Ectodermal cell (in vitro differentiated cells): ENCODE results near the gene PRLR. TPM values are rescaled to one million over a fixed set of nuclear protein-coding genes. Genes with fewer than 3 reads are reported as not detected.

Experiments used
- H3K27ac ChIP-seq: 2 replicates; pipeline ENCODE4 v1.7.0; 2013; ENCODE audit warnings: mild to moderate bottlenecking, low read depth, low read length; ENCODE audit not compliant: insufficient read depth, poor library complexity, severe bottlenecking
- H3K27me3 ChIP-seq: 2 replicates; pipeline ENCODE4 v1.7.0; 2013; ENCODE audit warnings: mild to moderate bottlenecking, low read length; ENCODE audit not compliant: insufficient read depth, control insufficient read depth, poor library complexity, severe bottlenecking
- H3K36me3 ChIP-seq: one replicate; pipeline ENCODE4 v1.7.0; 2013; ENCODE audit warnings: low read length; ENCODE audit not compliant: control insufficient read depth, insufficient read depth
- H3K4me1 ChIP-seq: one replicate; pipeline ENCODE4 v1.7.0; 2013; ENCODE audit warnings: low read length; ENCODE audit not compliant: control insufficient read depth, insufficient read depth
- H3K4me3 ChIP-seq: 2 replicates; pipeline ENCODE4 v1.7.0; 2013; ENCODE audit warnings: low read depth, low read length, control low read depth; ENCODE audit not compliant: insufficient read depth
- H3K9me3 ChIP-seq: 2 replicates; pipeline ENCODE4 v1.7.0; 2013; ENCODE audit warnings: mild to moderate bottlenecking, low read length, moderate library complexity; ENCODE audit not compliant: control insufficient read depth
- WGBS, 2 experiments: methylation state at CpG; one replicate each; pipeline ENCODE4 v1.1.7; 2013; ENCODE audit warnings: missing lambda C conversion rate in 2 of 2; 5-methylcytosine and 5-hydroxymethylcytosine counted together
- polyA plus RNA-seq, 4 experiments: library from polyadenylated mRNA; stranded (reverse); fragments of 50-300 nt; gene quantifications; one replicate each; pipeline ENCODE4 v1.2.3, GENCODE V29; 2013

PRLR gene
- polyA plus RNA-seq (2013, experiment 1 of 4): 0.76 TPM
- polyA plus RNA-seq (2013, experiment 2 of 4): 0.39 TPM
- polyA plus RNA-seq (2013, experiment 3 of 4): 0.59 TPM
- 0.73 TPM for polyA plus RNA-seq (2013, experiment 4 of 4)

DNA sequence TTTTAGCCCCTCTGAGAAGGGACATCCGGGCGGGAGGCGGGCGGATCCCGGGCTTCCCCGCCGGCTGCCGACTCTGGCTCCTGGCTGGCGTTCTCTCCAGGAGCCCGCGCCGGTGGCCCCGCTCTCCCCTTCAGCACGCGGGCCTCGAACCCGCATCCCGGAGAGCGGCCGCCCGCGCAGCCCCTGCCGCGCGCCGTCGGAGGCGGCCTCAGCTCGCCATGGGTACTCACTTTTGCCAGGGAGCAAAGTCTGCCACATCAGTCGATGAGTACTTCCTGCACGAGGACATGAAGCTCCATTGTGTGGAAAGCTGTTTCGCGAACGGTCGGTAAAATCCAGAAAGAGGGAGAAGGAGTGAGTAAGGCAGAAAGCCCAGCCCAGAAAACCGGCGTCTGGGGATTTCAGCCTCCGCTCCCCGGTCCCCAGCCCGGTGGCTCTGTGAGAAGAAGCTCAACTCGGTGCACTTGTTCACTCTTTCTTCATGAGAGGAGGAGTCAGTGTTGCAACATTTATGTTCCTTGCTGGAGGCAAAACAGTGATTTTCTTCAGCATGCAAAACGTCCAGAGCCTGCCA, at the start of gene PRLR:
TSS of gene PRLR (minus strand) at position 450 of the 574 bp plus-strand sequence. CDS start 140,867 bp downstream, outside the sequence.
- no peak within 1 kb of the TSS for H3K27ac ChIP-seq
- H3K27me3 ChIP-seq: peaks cover 22% of the 10 kb centered on the region
- peak within 1 kb of the TSS; percentile 40 for H3K4me3 ChIP-seq
- WGBS, 2 experiments: 3% methylated on average over 42 of the region's 42 CpGs
- H3K9me3 ChIP-seq: no peaks in the 10 kb centered on the region
- H3K36me3 ChIP-seq: no peaks in the 10 kb centered on the region
- H3K4me1 ChIP-seq: peaks cover 3% of the 10 kb centered on the region

DNA sequence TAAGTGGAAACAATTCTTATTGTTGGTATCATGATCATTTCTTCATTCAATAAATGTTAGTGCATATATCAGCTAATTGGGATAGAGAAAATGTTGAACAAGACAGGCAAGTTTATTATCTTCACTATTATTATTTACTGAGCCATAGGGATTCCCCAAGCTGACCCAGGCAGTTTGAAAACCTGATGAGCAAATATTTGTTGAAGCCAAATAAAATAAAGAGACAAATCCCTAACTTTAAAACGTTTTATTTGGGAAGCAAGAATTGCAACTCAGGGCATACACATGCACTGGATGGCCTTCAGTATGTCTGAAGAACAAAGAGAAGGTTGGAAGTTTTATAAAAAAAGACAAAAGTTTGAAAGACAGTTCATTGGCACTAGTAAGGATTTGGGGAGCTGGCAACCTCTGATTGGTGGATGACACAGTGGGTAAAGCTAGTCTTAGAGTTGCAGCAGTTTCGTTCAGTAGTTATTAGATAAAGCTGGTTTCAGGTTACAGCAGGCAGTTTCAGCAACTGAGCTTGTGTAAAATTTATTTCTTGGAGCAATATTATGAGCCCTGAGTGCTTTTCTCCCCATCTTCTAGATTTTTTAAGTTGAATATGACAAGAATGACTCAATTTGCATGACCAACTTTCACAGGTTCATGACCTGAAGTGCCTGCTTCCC, 44.7 kb upstream of the PRLR start:
- Histone ChIP-seq H3K36me3 (no peaks in the 10 kb centered on the region), H3K4me1 (no peaks in the 10 kb centered on the region), H3K4me3 (no peak overlapping the region), H3K27me3 (no peaks in the 10 kb centered on the region), H3K27ac (no peak overlapping the region), H3K9me3 (no peaks in the 10 kb centered on the region)
- WGBS, 2 experiments: 76 to 88% methylated on average over 2 of the region's 2 CpGs

DNA sequence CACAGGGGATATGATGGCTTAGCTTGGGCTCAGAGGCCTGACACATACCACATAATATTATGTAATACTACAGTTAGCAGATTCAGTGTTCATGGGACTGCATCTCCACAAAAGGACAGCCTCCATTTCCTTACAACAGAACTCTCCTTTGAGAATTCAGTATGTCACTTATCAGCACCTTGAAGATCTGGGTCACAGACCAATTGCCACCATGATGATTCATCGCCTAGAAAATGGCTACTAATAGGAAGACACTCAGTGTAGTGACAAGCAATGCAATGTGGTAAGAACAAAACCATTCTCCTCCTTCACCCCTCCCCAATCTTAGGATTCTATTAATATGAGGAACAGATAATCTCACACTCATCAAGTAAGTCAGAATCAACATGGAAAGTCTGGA, 38.7 kb upstream of the PRLR start:
- Histone ChIP-seq H3K27me3 (no peaks in the 10 kb centered on the region), H3K4me3 (no peak overlapping the region), H3K36me3 (no peaks in the 10 kb centered on the region), H3K27ac (no peak overlapping the region), H3K9me3 (no peaks in the 10 kb centered on the region), H3K4me1 (no peaks in the 10 kb centered on the region)
- WGBS, 2 experiments: 100% methylated on average over 1 of the region's 1 CpG

DNA sequence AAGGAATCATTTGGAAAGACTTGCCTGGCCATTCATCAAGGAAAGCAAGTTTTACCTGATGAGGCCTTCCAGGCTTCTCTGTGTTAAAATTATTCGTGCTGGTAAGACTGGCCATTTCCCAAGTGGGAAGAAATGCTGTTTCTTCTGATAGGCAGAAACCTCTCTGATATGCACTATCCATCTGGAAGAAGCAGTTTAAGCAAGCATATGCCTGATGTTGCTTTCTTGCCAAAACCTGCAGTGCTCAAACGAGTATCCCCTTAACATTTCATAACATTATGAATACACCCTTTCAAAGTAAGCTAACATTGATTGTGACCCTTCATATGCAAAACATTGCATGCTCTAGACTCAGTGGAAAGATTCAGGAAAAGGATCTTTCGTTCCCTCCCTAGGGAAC, 36.0 kb upstream of the PRLR start:
- H3K36me3 ChIP-seq: no peaks in the 10 kb centered on the region
- H3K9me3 ChIP-seq: no peaks in the 10 kb centered on the region
- 70 to 82% methylated on average over 3 of the region's 3 CpGs for WGBS, 2 experiments
- H3K4me3 ChIP-seq: no peak overlapping the region
- no peaks in the 10 kb centered on the region for H3K27me3 ChIP-seq
- H3K4me1 ChIP-seq: no peaks in the 10 kb centered on the region
- H3K27ac ChIP-seq: no peak overlapping the region

DNA sequence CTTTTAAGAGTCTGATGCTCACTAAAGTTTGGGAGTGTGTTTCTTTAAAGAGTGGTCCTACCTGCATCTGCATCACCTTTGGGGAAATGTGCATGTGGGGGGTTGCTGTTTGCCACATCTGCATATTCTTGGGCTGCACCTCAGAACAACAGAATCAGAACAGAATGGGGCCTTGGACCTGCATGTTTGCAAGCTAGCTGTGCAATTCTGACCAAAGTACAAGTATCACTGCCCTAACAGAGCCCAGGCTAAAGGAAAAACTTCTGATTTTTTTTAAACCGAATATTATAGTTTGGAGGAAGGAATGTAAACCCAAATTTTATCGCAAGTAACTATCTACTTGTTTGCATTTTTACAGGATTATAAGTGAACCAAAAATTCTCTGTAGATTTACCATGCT, 34.2 kb upstream of the PRLR start:
- Histone ChIP-seq H3K36me3 (no peaks in the 10 kb centered on the region), H3K4me1 (no peaks in the 10 kb centered on the region), H3K4me3 (no peak overlapping the region), H3K27ac (no peak overlapping the region), H3K9me3 (no peaks in the 10 kb centered on the region), H3K27me3 (no peaks in the 10 kb centered on the region)
- WGBS, 2 experiments: 91% methylated on average over 2 of the region's 2 CpGs; no CpG with 5 or more reads in 1 of the 2 experiments

DNA sequence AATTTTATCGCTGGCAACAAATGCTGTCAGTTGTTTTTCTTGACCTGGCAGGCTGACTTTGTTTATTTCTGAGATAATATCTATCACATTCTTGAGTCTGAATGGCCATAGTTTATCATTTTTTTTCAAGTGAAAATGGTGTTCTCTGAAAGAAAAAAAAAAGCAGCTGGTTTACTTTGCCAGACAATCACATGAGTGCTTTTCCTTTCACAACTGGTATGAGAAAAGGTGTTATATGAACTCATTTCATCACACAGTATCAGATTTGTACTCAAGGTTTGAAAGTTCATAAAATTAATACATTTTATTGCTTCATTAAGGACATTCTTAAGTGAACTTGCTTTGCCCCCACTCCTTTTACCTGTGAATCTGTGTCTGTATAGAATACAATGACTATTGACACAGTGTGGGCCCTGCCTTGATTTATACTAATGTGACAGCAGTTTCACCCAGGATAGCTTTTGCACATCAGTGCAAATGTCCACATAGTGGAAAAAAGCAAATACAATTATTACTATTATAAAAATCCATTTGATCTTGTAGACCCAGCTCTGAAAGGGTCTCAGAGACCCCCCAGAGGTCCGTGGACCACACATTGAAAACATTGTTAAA, 33.1 kb upstream of the PRLR start:
- H3K4me1 ChIP-seq: no peaks in the 10 kb centered on the region
- no peak overlapping the region for H3K27ac ChIP-seq
- 93 to 95% methylated on average over 2 of the region's 2 CpGs for WGBS, 2 experiments
- no peak overlapping the region for H3K4me3 ChIP-seq
- H3K27me3 ChIP-seq: no peaks in the 10 kb centered on the region
- H3K9me3 ChIP-seq: no peaks in the 10 kb centered on the region
- H3K36me3 ChIP-seq: no peaks in the 10 kb centered on the region

DNA sequence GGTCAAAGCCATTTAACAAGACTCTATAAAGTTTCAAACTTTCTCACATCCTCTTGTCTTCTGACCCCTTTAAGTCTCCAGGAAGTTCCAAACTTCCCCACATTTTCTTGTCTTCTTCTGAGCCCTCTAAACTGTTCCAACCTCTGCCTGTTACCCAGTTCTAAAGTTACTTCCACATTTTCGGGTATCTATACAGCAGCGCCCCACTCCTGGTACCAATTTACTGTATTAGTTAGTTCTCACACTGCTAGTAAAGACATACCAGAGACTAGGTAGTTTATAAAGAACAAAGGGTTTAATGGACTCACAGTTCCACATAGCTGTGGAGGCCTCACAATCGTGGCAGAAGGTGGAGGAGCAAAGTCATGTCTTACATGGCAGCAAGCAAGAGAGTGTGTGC, 23.3 kb upstream of the PRLR start:
- H3K27me3 ChIP-seq: no peaks in the 10 kb centered on the region
- H3K27ac ChIP-seq: no peak overlapping the region
- H3K36me3 ChIP-seq: no peaks in the 10 kb centered on the region
- H3K9me3 ChIP-seq: peaks cover 2% of the 10 kb centered on the region
- peaks cover 5% of the 10 kb centered on the region for H3K4me1 ChIP-seq
- H3K4me3 ChIP-seq: no peak overlapping the region
- 92 to 96% methylated on average over 3 of the region's 3 CpGs for WGBS, 2 experiments

DNA sequence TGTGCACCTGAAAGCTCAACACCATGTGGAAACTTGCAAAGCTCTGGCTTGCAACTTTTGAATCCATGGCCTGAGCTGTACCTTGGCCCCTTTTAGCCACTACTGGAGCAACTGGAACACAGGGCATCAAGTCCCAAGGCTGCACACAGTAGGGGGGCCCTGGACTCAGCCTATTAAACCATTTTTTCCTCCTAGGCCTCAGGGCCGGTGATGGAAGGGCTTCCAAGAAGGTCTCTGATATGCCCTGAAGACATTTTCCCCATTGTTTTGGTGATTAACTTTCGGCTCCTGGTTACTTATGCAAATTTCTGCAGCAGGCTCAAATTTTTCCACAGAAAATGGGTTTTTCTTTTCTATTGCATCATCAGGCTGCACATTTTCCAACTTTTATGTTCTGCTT, 22.7 kb upstream of the PRLR start:
- Histone ChIP-seq H3K4me1 (peaks cover 5% of the 10 kb centered on the region), H3K27ac (no peak overlapping the region), H3K4me3 (no peak overlapping the region), H3K36me3 (no peaks in the 10 kb centered on the region), H3K9me3 (peaks cover 2% of the 10 kb centered on the region), H3K27me3 (no peaks in the 10 kb centered on the region)
- 94 to 95% methylated on average over 2 of the region's 2 CpGs for WGBS, 2 experiments

DNA sequence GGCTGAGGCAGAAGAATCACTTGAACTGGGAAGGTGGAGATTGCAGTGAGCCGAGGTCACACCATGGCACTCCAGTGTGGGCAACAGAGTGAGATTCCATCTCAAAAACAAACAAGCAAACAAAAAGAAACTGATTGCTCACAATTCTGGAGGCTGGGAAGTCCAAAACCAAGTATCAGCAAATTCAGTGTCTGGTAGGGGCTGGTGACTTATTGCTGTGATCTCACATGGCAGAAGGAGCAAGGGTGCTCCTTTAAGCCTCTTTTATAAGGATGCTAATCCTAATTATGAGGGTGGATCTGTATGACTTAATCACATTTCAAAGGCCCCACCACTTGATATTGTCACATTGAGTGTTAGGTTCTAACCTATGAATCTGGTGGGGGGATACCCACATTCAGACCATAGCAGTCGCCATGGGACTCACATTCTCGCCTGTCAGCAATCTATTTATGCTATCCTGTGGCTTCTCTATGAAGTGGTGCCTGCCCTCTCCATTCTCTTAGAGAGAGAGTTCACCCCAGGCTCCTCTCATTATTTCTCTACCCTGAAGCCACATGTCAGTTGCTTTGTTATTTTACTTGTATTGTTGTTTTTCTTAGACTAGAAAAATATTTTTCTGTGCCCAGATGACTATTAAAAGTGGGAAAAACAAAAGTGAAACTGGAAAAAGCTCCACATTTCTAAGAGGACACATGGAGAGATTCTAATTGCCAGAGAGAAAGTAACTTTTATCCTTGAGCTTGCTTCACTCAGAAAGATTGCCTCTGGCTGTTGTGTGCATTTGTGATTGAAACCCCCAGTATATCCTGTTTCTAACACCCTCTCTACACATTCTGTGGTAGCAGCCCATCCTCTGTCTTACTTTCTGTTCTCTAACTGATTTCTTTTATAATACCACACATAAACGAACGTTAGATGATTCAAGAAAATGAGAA, 18.8 kb upstream of the PRLR start:
- no peak overlapping the region for H3K4me3 ChIP-seq
- peaks cover 2% of the 10 kb centered on the region for H3K9me3 ChIP-seq
- H3K4me1 ChIP-seq: peaks cover 19% of the 10 kb centered on the region
- H3K36me3 ChIP-seq: no peaks in the 10 kb centered on the region
- H3K27ac ChIP-seq: peak overlapping the region; percentile 30
- H3K27me3 ChIP-seq: no peaks in the 10 kb centered on the region
- WGBS, 2 experiments: 77 to 84% methylated on average over 5 of the region's 5 CpGs
